MM.1S (cell line): ENCODE measurements around the gene INCA1.

Source experiments
- DNase-seq: peaks from one replicate; pipeline ENCODE4 v3.0.0-alpha.2; 2015
- H2AFZ ChIP-seq: fragments of 300-600 bp; sonication (generic); 2 replicates; pipeline ENCODE4 v1.6.0; 2016; ENCODE audit warnings: antibody characterized with exemption, low read length
- H3F3A ChIP-seq: fragments of 300-600 bp; sonication (generic); 2 replicates; pipeline ENCODE4 v1.6.1; 2016; ENCODE audit warnings: mild to moderate bottlenecking, antibody characterized with exemption, low read length, moderate library complexity, mixed read lengths; ENCODE audit not compliant: insufficient read depth
- H3K27ac ChIP-seq: fragments of 300-600 bp; sonication (generic); 2 replicates; pipeline ENCODE4 v1.5.1; 2016; ENCODE audit warnings: mild to moderate bottlenecking, low read length
- H3K27me3 ChIP-seq: fragments of 300-600 bp; sonication (generic); replicated peaks from 2 replicates; pipeline ENCODE4 v1.6.0; 2016; ENCODE audit warnings: low read length; ENCODE audit not compliant: insufficient read depth
- H3K36me3 ChIP-seq: fragments of 300-600 bp; sonication (generic); replicated peaks from 2 replicates; pipeline ENCODE4 v1.6.1; 2016; ENCODE audit warnings: mild to moderate bottlenecking, low read length, mixed read lengths; ENCODE audit not compliant: insufficient read depth
- H3K4me1 ChIP-seq: fragments of 300-600 bp; sonication (generic); 2 replicates; pipeline ENCODE4 v1.6.1; 2016; ENCODE audit warnings: low read length, mixed read lengths
- H3K4me2 ChIP-seq: fragments of 300-600 bp; sonication (generic); 2 replicates; pipeline ENCODE4 v1.6.0; 2016; ENCODE audit warnings: low read depth, low read length
- H3K4me3 ChIP-seq: fragments of 300-600 bp; sonication (generic); 2 replicates; pipeline ENCODE4 v1.5.1; 2016; ENCODE audit warnings: low read length, mixed read lengths
- H3K79me2 ChIP-seq: fragments of 300-600 bp; sonication (generic); 2 replicates; pipeline ENCODE4 v1.6.1; 2016; ENCODE audit warnings: mixed run types, low read length, mixed read lengths
- H3K9ac ChIP-seq: fragments of 300-600 bp; sonication (generic); 2 replicates; pipeline ENCODE4 v1.6.1; 2016; ENCODE audit warnings: low read length, mixed read lengths
- H3K9me2 ChIP-seq: fragments of 300-600 bp; sonication (generic); replicated peaks from 2 replicates; pipeline ENCODE4 v1.6.1; 2016; ENCODE audit warnings: mild to moderate bottlenecking, low read length, mixed read lengths; ENCODE audit not compliant: insufficient read depth
- H3K9me3 ChIP-seq: fragments of 300-600 bp; sonication (generic); replicated peaks from 2 replicates; pipeline ENCODE4 v1.6.1; 2016; ENCODE audit warnings: mild to moderate bottlenecking, low read length, mixed read lengths; ENCODE audit not compliant: insufficient read depth
- H4K20me1 ChIP-seq: fragments of 300-600 bp; sonication (generic); 2 replicates; pipeline ENCODE4 v1.6.1; 2016; ENCODE audit warnings: mild to moderate bottlenecking, low read length, moderate library complexity, mixed read lengths; ENCODE audit not compliant: insufficient read depth
- CTCF ChIP-seq: fragments of 300-600 bp; sonication (generic); IDR thresholded peaks from 2 replicates; pipeline ENCODE4 v1.5.1; 2016; ENCODE audit warnings: antibody characterized with exemption, low read length, mixed read lengths
- EZH2 ChIP-seq: fragments of 300-600 bp; sonication (generic); optimal IDR thresholded peaks from 2 replicates; pipeline ENCODE3; 2017; ENCODE audit warnings: low read depth, mild to moderate bottlenecking, antibody characterized with exemption, low read length, mixed read lengths
- EZH2phosphoT487 ChIP-seq: fragments of 300-600 bp; sonication (generic); IDR thresholded peaks from 2 replicates; pipeline ENCODE4 v1.6.1; 2018; ENCODE audit warnings: antibody characterized with exemption, low read length

The INCA1 gene

GRCh38 chr17:5002121-5002788 is 4.9 kb upstream of the INCA1 start:
- Histone ChIP-seq H3K4me1 (peaks cover 10% of the 10 kb centered on the region), H3F3A (no peaks in the 10 kb centered on the region), H3K36me3 (no peaks in the 10 kb centered on the region), H3K4me2 (no peak overlapping the region), H3K9me3 (no peaks in the 10 kb centered on the region), H3K9ac (no peak overlapping the region), H4K20me1 (no peaks in the 10 kb centered on the region), H2AFZ (no peak overlapping the region), H3K27me3 (no peaks in the 10 kb centered on the region), H3K27ac (no peak overlapping the region), H3K4me3 (no peak overlapping the region), H3K9me2 (no peaks in the 10 kb centered on the region), H3K79me2 (peaks cover 15% of the 10 kb centered on the region)
- no peak for TF ChIP-seq EZH2
- no peak for TF ChIP-seq CTCF
- no peak for TF ChIP-seq EZH2phosphoT487
- no peak for DNase-seq

GRCh38 chr17:5000237-5000639 is 2.9 kb upstream of the INCA1 start:
- no peak for TF ChIP-seq EZH2
- TF ChIP-seq EZH2phosphoT487: no peak
- no peak for TF ChIP-seq CTCF
- Histone ChIP-seq H3F3A (peaks cover 2% of the 10 kb centered on the region; the same call in 1 of the 2 replicates), H4K20me1 (no peaks in the 10 kb centered on the region), H3K9me3 (no peaks in the 10 kb centered on the region), H3K79me2 (peaks cover 15% of the 10 kb centered on the region), H3K9me2 (no peaks in the 10 kb centered on the region), H2AFZ (no peak overlapping the region), H3K27ac (no peak overlapping the region), H3K4me2 (no peak overlapping the region), H3K36me3 (no peaks in the 10 kb centered on the region), H3K9ac (no peak overlapping the region), H3K27me3 (no peaks in the 10 kb centered on the region; the same call in 1 of the 2 replicates), H3K4me1 (peaks cover 18% of the 10 kb centered on the region), H3K4me3 (no peak overlapping the region)
- no peak for DNase-seq

GRCh38 chr17:4999430-5000093 is 2.2 kb upstream of the INCA1 start:
- Histone ChIP-seq H3K9me3 (no peaks in the 10 kb centered on the region), H2AFZ (no peak overlapping the region), H3K4me2 (peak overlapping the region; percentile 99; the same call in 1 of the 2 replicates), H4K20me1 (no peaks in the 10 kb centered on the region), H3K9ac (no peak overlapping the region), H3F3A (peaks cover 5% of the 10 kb centered on the region; the same call in 1 of the 2 replicates), H3K4me1 (peaks cover 18% of the 10 kb centered on the region), H3K27ac (no peak overlapping the region), H3K9me2 (no peaks in the 10 kb centered on the region), H3K27me3 (no peaks in the 10 kb centered on the region; the same call in 1 of the 2 replicates), H3K36me3 (no peaks in the 10 kb centered on the region), H3K79me2 (peaks cover 15% of the 10 kb centered on the region), H3K4me3 (0 out of 2 replicates have a peak overlapping the region, but pooled peaks have one; percentile 95)
- TF ChIP-seq EZH2phosphoT487 (no peak), CTCF (no peak), EZH2 (no peak)
- no peak for DNase-seq
